Activated T-helper 1 cell treated with anti-CD3 and anti-CD28 coated beads, Interleukin-12 subunit alpha, Interleukin-12 subunit beta, Interleukin-2, Interleukin-4 antibody, amounts not matched to agents 30 ng/mL and 10 ng/mL and 1 ng/mL, durations not matched to agents 14 hours and 24 hours and 36 hours (primary cell): Measurements from ENCODE around the gene GMPS. TPM values are rescaled to one million over a fixed set of nuclear protein-coding genes. Genes with fewer than 3 reads are reported as not detected.
"Not testable (repeated sequence)": the region's sequence is repeated elsewhere in the genome, so short reads cannot be mapped to it uniquely, and the experiment has no call there.

Source experiments
- DNase-seq: peaks from one replicate; pipeline ENCODE4 v3.0.0; 2021; ENCODE audit warnings: low spot score
- H3K27ac Mint-ChIP-seq: one replicate; pipeline ENCODE4 v1.8.0; 2021; ENCODE audit warnings: mild to moderate bottlenecking, mixed read lengths
- H3K27me3 Mint-ChIP-seq: one replicate; pipeline ENCODE4 v1.8.0; 2022; ENCODE audit warnings: mild to moderate bottlenecking, moderate library complexity, mixed read lengths; ENCODE audit not compliant: insufficient read depth
- H3K36me3 Mint-ChIP-seq: one replicate; pipeline ENCODE4 v1.8.0; 2021; ENCODE audit warnings: low read depth, mixed read lengths
- H3K4me1 Mint-ChIP-seq: one replicate; pipeline ENCODE4 v1.8.0; 2021; ENCODE audit warnings: low read depth, mixed read lengths
- H3K4me3 Mint-ChIP-seq: one replicate; pipeline ENCODE4 v1.8.0; 2021; ENCODE audit warnings: mild to moderate bottlenecking, moderate library complexity, mixed read lengths
- H3K9me3 Mint-ChIP-seq: one replicate; pipeline ENCODE4 v1.8.0; 2021; ENCODE audit warnings: mixed read lengths
- intact Hi-C: fragments of 100-400 bp; cut with micrococcal nuclease; formaldehyde crosslinking; loops from one replicate; pipeline ENCODE4 v1.15.1; 2024
- total RNA-seq: library from RNA; stranded (reverse); gene quantifications from 2 replicates; pipeline ENCODE4 v1.2.3, GENCODE V29; 2022

The GMPS gene
- 131 and 144 TPM in 2 replicates for total RNA-seq

DNA sequence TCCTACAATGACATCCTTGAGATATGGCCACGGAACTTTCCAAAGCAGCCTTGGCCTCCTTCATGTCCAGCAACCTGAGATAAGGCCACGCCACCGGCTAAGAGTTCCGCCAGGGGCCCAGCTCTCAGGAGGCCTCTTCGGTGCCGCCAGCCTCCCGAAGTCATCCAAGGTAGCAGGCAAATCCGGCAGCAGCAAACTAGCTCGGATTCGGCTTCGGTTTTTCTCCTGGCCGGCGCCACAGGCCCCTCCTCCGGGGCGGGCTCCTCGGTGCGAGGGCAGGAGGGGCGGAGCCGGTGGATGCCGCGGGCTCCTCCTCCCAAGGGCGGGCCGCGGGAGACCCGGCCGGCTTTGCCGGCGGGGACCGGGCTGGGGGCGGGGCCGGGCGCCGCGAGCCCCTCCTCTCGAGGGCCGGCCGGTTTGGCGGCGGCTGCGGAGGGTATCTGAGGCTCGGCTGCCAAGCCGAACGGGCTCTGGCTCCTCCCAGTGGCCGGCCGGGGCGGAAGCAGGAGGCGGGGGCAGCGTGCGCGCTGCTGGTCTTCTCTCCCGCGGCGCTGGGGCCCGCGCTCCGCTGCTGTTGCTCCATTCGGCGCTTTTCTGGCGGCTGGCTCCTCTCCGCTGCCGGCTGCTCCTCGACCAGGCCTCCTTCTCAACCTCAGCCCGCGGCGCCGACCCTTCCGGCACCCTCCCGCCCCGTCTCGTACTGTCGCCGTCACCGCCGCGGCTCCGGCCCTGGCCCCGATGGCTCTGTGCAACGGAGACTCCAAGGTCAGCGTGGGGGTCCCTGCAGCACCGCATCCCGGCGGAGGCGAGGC, at the start of gene GMPS:
TSS of gene GMPS (plus strand) at position 518 of the 812 bp plus-strand sequence. CDS start at position 739, 221 bp downstream.
- Mint-ChIP-seq H3K36me3 (peaks cover 5% of the 10 kb centered on the region), H3K4me3 (peak within 1 kb of the TSS; percentile 98), H3K27ac (peak within 1 kb of the TSS; percentile 96), H3K4me1 (peaks cover 23% of the 10 kb centered on the region), H3K9me3 (no peaks in the 10 kb centered on the region), H3K27me3 (no peaks in the 10 kb centered on the region)
- intact Hi-C loops, result loop anchor here (1.0 to 5.0 kb wide), 7 partner anchors 8 to 1304 kb away; partner anchors contain the start of genes C3orf33, PLCH1 and SLC33A1
- peak; percentile 98 for DNase-seq

DNA sequence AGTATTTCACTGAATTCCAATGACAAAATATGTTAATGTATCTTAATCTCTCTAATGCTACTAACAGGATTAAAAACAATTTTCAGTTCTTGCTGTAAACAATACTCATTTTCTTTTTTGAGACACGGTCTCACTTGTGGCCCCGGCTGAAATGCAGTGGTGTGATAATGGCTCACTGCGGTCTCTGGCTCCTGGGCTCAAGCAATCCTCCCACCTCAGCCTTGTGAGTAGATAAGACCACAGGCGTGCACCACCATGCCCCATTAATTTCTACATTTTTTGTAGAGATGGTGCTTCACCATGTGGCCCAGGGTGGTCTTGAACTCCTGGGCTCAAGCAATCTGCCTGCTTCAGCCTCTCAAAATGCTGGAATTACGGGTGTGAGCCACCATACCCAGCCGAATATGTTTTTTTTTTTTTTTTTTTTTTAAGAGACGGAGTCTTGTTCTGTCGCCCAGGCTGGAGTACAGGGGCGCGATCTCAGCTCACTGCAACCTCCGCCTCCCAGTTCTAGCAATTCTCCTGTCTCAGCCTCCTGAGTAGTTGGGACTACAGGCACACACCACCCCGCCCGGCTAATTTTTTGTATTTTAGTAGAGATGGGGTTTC, 41.9 kb upstream of the GMPS start:
- H3K27ac Mint-ChIP-seq, H3K36me3 Mint-ChIP-seq, H3K27me3 Mint-ChIP-seq, DNase-seq, H3K4me1 Mint-ChIP-seq, H3K4me3 Mint-ChIP-seq, H3K9me3 Mint-ChIP-seq, intact Hi-C loops: not testable (repeated sequence)

GRCh38 chr3:155835341-155836071, 34.9 kb upstream of the GMPS start:
- Mint-ChIP-seq H3K4me3 (no peak overlapping the region), H3K9me3 (no peaks in the 10 kb centered on the region), H3K36me3 (peaks cover 6% of the 10 kb centered on the region), H3K27ac (no peak overlapping the region), H3K27me3 (no peaks in the 10 kb centered on the region), H3K4me1 (peaks cover 6% of the 10 kb centered on the region)
- intact Hi-C loops, result no loop called here
- no peak for DNase-seq

- intact Hi-C loops, result no loop called here
- Mint-ChIP-seq H3K36me3 (peaks cover 17% of the 10 kb centered on the region), H3K27ac (no peak overlapping the region)
Observed at GRCh38 chr3:155843569-155843968, 26.9 kb upstream of the GMPS start.

GRCh38 chr3:155846119-155846518, 24.3 kb upstream of the GMPS start:
- H3K9me3 Mint-ChIP-seq, result no peaks in the 10 kb centered on the region
- no peak for DNase-seq

More at GRCh38 chr3:155843569-155843968, 26.9 kb upstream of the GMPS start:
- Mint-ChIP-seq H3K27me3 (no peaks in the 10 kb centered on the region), H3K4me3 (no peak overlapping the region), H3K4me1 (peaks cover 29% of the 10 kb centered on the region), H3K9me3 (no peaks in the 10 kb centered on the region)
- no peak for DNase-seq

GRCh38 chr3:155847993-155848392, 22.5 kb upstream of the GMPS start:
- Mint-ChIP-seq H3K9me3 (no peaks in the 10 kb centered on the region), H3K27me3 (no peaks in the 10 kb centered on the region), H3K4me3 (peak overlapping the region; percentile 9), H3K36me3 (peaks cover 37% of the 10 kb centered on the region), H3K4me1 (peaks cover 58% of the 10 kb centered on the region), H3K27ac (no peak overlapping the region)
- no peak for DNase-seq
- intact Hi-C loops, result no loop called here

More at GRCh38 chr3:155846119-155846518, 24.3 kb upstream of the GMPS start:
- H3K27me3 Mint-ChIP-seq, result no peaks in the 10 kb centered on the region
- intact Hi-C loops, result no loop called here
- peaks cover 42% of the 10 kb centered on the region for H3K4me1 Mint-ChIP-seq
- H3K4me3 Mint-ChIP-seq, result peak overlapping the region; percentile 37
- no peak overlapping the region for H3K27ac Mint-ChIP-seq
- peaks cover 21% of the 10 kb centered on the region for H3K36me3 Mint-ChIP-seq

GRCh38 chr3:155849404-155849803, 21.0 kb upstream of the GMPS start:
- peaks cover 38% of the 10 kb centered on the region for H3K36me3 Mint-ChIP-seq
- DNase-seq, H3K27me3 Mint-ChIP-seq, intact Hi-C loops, H3K27ac Mint-ChIP-seq, H3K9me3 Mint-ChIP-seq: not testable (repeated sequence)
- peak overlapping the region; percentile 49 for H3K4me3 Mint-ChIP-seq
- H3K4me1 Mint-ChIP-seq, result peaks cover 54% of the 10 kb centered on the region

GRCh38 chr3:155852341-155852740, 18.1 kb upstream of the GMPS start:
- Mint-ChIP-seq H3K4me3 (peak overlapping the region; percentile 91), H3K27me3 (no peaks in the 10 kb centered on the region), H3K9me3 (no peaks in the 10 kb centered on the region), H3K36me3 (peaks cover 33% of the 10 kb centered on the region), H3K27ac (peak overlapping the region; percentile 96), H3K4me1 (peaks cover 50% of the 10 kb centered on the region)
- DNase-seq, result no peak
- intact Hi-C loops, result loop anchor here (5.0 to 10.0 kb wide), 5 partner anchors 105 to 1530 kb away; partner anchors contain the start of genes DHX36, PLCH1 and TIPARP

DNA sequence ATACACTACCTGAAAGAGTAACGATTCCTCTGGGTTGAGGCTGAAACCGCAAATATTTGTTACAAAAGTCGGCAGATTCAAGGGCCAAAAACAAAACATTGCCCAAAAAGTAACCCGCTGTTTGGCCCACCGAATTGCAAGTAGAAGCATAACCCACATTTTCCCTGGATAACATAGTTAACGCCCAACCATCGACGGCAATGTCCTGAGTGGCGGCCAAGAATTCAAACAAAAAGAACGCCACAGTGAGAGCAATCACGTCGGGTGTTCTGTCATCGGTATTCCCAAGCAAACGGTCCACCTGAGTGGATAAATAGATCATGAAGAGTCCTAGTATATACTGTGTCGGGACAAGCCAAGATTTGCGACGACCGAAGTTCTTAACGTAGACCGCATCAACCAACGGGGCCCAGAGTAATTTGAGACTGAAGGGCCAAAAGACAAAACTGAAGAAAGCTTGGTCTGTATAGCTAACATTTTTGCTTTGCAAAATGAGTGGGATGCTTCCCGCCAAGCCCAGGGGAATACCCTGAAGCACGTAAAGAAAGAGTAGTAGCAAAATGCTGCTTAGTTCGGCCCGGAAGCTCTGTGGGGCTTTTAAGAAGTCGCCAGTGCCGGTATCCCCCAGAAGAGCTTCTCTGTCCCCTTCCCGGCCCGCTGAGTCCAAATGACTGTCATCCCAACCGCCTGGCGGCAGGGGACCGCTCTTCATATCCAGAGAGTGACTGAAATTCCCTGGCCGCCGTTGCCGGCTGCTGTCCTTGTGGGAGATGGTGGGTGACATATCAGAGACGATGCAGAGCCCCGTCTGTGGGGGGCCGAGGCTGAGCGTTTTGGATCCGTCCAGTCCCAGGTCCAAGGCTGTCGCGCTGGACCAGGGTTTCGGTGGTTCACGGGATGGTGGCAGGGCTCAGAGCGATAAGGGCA, 17.0 kb upstream of the GMPS start:
- peak; percentile 23 for DNase-seq
- intact Hi-C loops, result loop anchor here (1.0 to 10.0 kb wide), 11 partner anchors 9 to 1531 kb away; partner anchors contain the start of genes C3orf33, CCNL1, DHX36 and GMPS
- peaks cover 28% of the 10 kb centered on the region for H3K36me3 Mint-ChIP-seq
- H3K4me3 Mint-ChIP-seq, result peak overlapping the region; percentile 91
- peaks cover 41% of the 10 kb centered on the region for H3K4me1 Mint-ChIP-seq
- no peaks in the 10 kb centered on the region for H3K9me3 Mint-ChIP-seq
- H3K27ac Mint-ChIP-seq, result peak overlapping the region; percentile 96
- no peaks in the 10 kb centered on the region for H3K27me3 Mint-ChIP-seq

GRCh38 chr3:155854141-155854940, 16.1 kb upstream of the GMPS start, which contains the start of gene SLC33A1:
Gene SLC33A1, minus strand, starts transcription at chr3:155854427. Its CDS starts 430 bp downstream, at chr3:155853997.
- Mint-ChIP-seq H3K9me3 (no peaks in the 10 kb centered on the region), H3K4me1 (peaks cover 36% of the 10 kb centered on the region), H3K27ac (peak within 1 kb of the TSS; percentile 96), H3K27me3 (no peaks in the 10 kb centered on the region), H3K36me3 (peaks cover 26% of the 10 kb centered on the region), H3K4me3 (peak within 1 kb of the TSS; percentile 91)
- peak; percentile 98 for DNase-seq
- intact Hi-C loops, result loop anchor here (1.0 to 10.0 kb wide), 11 partner anchors 8 to 1532 kb away; partner anchors contain the start of genes C3orf33, CCNL1, DHX36 and GMPS

DNA sequence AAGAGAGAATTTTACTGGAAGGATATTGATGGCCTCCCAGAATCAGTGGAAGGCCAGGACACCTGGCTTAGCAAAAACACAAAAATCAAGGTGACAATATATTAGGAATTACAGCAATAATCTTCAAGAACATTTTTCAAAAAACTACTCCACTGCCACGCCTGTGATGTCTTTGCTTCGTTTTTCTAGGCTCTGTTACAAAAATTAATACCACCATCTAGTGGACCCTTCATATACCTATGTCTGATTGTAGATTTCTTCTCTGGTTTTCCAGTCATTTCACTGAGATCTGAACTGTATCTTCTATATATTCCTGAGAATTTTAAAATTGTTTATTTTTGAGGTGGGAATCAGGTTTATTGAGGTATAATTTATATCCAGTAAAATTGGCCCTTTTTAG, 10.6 kb upstream of the GMPS start:
- DNase-seq, result no peak
- no peaks in the 10 kb centered on the region for H3K27me3 Mint-ChIP-seq
- H3K36me3 Mint-ChIP-seq, result peaks cover 2% of the 10 kb centered on the region
- intact Hi-C loops, result loop anchor here (10.0 kb wide), 1 partner anchor 815 kb away; the partner anchor contains the start of gene TIPARP
- peaks cover 35% of the 10 kb centered on the region for H3K4me1 Mint-ChIP-seq
- no peak overlapping the region for H3K27ac Mint-ChIP-seq
- no peak overlapping the region for H3K4me3 Mint-ChIP-seq
- H3K9me3 Mint-ChIP-seq, result peaks cover 4% of the 10 kb centered on the region
